OCI-LY3 (cell line): Measurements from ENCODE around the gene IMPG2.

Experiments used
- EZH2phosphoT487 ChIP-seq: fragments of 200-600 bp; shearing (Covaris generic); IDR thresholded peaks from 2 replicates; pipeline ENCODE4 v1.6.1; 2018; ENCODE audit warnings: antibody characterized with exemption, mixed run types, low read depth
- TF ChIP-seq, protein P1 (sequence below): fragments of 200-600, 300-600 bp; sonication (generic); IDR thresholded peaks from 2 replicates; pipeline ENCODE4 v1.5.1; 2014; ENCODE audit warnings: antibody characterized with exemption, low read length, low read depth

GRCh38 chr3:101273608-101274007 is 46.8 kb downstream of the IMPG2 start:
- TF ChIP-seq EZH2phosphoT487, result no peak
- TF ChIP-seq, protein P1, sequence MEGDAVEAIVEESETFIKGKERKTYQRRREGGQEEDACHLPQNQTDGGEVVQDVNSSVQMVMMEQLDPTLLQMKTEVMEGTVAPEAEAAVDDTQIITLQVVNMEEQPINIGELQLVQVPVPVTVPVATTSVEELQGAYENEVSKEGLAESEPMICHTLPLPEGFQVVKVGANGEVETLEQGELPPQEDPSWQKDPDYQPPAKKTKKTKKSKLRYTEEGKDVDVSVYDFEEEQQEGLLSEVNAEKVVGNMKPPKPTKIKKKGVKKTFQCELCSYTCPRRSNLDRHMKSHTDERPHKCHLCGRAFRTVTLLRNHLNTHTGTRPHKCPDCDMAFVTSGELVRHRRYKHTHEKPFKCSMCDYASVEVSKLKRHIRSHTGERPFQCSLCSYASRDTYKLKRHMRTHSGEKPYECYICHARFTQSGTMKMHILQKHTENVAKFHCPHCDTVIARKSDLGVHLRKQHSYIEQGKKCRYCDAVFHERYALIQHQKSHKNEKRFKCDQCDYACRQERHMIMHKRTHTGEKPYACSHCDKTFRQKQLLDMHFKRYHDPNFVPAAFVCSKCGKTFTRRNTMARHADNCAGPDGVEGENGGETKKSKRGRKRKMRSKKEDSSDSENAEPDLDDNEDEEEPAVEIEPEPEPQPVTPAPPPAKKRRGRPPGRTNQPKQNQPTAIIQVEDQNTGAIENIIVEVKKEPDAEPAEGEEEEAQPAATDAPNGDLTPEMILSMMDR, result no peak
